ENCODE results near the gene ZFHX3.

The ZFHX3 gene

DNA sequence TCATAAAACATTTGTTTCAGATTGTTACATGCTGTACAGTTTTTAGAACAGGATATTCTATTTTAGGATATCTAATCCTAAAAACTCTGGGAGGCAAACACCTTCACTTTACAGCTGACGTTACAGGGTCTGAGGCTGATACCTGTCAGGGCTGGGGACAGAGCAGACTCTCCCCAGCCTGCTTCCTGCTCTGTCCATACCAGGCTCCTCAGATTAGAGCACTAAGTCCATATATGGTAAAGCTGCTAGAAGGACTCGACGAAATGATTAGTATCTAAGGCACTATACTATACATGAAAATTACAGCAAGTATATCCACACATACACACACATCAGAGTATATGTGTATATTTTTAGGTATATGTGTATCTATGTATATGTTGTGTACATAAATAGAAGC is 125.2 kb downstream of the ZFHX3 start:
- Histone ChIP-seq H3K9me3 (no peaks in the 10 kb centered on the region), H3K4me1 (ENCODE audit: control insufficient read depth in 1 of 2, insufficient read depth in 1 of 2, low read depth in 1 of 2, low read length in 1 of 2) (peaks cover 6 to 7% of the 10 kb centered on the region in 2 experiments), H3K27me3 (peaks cover 17% of the 10 kb centered on the region), H3K27ac (no peak overlapping the region), H3K4me3 (ENCODE audit: low read depth in 1 of 2, low read length in 1 of 2) (no peak overlapping the region), H3K36me3 (no peaks in the 10 kb centered on the region)
- TF ChIP-seq, protein P1, sequence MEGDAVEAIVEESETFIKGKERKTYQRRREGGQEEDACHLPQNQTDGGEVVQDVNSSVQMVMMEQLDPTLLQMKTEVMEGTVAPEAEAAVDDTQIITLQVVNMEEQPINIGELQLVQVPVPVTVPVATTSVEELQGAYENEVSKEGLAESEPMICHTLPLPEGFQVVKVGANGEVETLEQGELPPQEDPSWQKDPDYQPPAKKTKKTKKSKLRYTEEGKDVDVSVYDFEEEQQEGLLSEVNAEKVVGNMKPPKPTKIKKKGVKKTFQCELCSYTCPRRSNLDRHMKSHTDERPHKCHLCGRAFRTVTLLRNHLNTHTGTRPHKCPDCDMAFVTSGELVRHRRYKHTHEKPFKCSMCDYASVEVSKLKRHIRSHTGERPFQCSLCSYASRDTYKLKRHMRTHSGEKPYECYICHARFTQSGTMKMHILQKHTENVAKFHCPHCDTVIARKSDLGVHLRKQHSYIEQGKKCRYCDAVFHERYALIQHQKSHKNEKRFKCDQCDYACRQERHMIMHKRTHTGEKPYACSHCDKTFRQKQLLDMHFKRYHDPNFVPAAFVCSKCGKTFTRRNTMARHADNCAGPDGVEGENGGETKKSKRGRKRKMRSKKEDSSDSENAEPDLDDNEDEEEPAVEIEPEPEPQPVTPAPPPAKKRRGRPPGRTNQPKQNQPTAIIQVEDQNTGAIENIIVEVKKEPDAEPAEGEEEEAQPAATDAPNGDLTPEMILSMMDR (IDR thresholded peaks at IDR 0.05), result no peak

DNA sequence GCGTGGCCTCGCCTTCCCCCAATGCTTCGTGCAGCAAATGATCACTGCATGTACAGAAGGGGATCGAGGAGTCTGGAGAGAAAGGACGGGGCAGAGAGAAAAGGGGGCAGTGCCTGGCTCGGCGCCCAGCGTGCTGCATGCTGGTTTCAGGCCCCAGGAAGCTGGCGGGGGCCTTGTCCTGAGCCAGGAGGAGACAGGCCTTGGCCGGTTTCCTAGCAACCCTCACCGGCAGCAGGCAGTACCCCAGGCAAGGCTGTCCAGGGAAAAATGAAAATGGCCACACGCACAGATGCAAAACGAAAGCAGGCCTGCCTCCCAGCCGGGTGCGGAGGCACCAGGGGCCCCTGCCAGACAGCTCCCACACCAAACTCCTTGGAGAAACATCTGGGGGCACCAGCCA is 126.3 kb downstream of the ZFHX3 start:
- Histone ChIP-seq H3K9me3 (no peaks in the 10 kb centered on the region), H3K4me3 (ENCODE audit: low read depth in 1 of 2, low read length in 1 of 2) (no peak overlapping the region), H3K27ac (no peak overlapping the region), H3K36me3 (no peaks in the 10 kb centered on the region), H3K27me3 (peaks cover 17% of the 10 kb centered on the region), H3K4me1 (ENCODE audit: control insufficient read depth in 1 of 2, insufficient read depth in 1 of 2, low read depth in 1 of 2, low read length in 1 of 2) (peaks cover 0 to 3% of the 10 kb centered on the region in 2 experiments)
- TF ChIP-seq, protein P1 (IDR thresholded peaks at IDR 0.05), result no peak

DNA sequence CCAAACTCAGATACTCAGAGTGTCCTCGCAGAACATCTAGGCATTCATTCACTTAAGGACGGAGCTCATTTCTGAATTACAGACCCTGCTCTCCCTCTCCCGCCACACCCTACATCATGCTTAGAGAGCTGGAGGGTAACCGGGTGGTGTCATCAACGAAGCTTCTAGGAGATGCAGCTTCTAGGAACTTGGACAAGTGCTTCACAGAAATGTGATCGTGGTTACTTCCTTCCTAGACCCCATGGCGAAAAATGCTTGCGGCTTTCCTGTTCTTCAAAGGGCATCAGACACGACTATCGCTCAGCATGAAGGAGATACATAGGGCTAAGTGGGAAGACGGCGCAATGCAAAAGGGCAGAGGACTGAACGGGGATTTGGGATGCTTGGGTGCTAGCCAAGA is 126.8 kb downstream of the ZFHX3 start:
- H3K4me3 ChIP-seq (ENCODE audit: low read depth in 1 of 2, low read length in 1 of 2), result no peak overlapping the region

DNA sequence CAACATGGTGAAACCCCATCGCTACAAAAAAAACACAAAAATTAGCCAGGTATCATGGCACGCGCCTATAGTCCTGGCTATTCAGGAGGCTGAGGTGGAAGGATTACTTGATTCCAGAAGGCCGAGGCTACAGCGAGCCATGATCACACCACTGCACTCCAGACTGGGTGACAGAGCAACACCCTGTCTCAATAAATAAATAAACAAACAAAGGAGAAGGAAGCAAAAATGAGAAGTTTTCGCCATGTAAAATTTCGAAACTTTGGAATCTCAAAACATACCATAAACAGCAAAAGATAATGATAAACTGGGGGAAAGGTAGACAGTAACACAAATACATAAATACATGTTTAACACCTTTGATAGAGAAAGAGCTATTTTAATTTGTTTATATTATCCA is 130.9 kb downstream of the ZFHX3 start:
- no peaks in the 10 kb centered on the region for H3K36me3 ChIP-seq
- H3K4me1 ChIP-seq (ENCODE audit: control insufficient read depth in 1 of 2, insufficient read depth in 1 of 2, low read depth in 1 of 2, low read length in 1 of 2), result peaks cover 0 to 3% of the 10 kb centered on the region in 2 experiments
- no peak overlapping the region for H3K27ac ChIP-seq
- no peaks in the 10 kb centered on the region for H3K9me3 ChIP-seq
- TF ChIP-seq, protein P1 (IDR thresholded peaks at IDR 0.05), result no peak
- H3K27me3 ChIP-seq, result peaks cover 11% of the 10 kb centered on the region
- no peak overlapping the region for H3K4me3 ChIP-seq (ENCODE audit: low read depth in 1 of 2, low read length in 1 of 2)

More for the DNA sequence above, 126.8 kb downstream of the ZFHX3 start:
- Histone ChIP-seq H3K27ac (no peak overlapping the region), H3K9me3 (no peaks in the 10 kb centered on the region), H3K4me1 (ENCODE audit: control insufficient read depth in 1 of 2, insufficient read depth in 1 of 2, low read depth in 1 of 2, low read length in 1 of 2) (peaks cover 0 to 3% of the 10 kb centered on the region in 2 experiments), H3K36me3 (no peaks in the 10 kb centered on the region), H3K27me3 (peaks cover 17% of the 10 kb centered on the region)
- TF ChIP-seq, protein P1 (IDR thresholded peaks at IDR 0.05), result no peak

DNA sequence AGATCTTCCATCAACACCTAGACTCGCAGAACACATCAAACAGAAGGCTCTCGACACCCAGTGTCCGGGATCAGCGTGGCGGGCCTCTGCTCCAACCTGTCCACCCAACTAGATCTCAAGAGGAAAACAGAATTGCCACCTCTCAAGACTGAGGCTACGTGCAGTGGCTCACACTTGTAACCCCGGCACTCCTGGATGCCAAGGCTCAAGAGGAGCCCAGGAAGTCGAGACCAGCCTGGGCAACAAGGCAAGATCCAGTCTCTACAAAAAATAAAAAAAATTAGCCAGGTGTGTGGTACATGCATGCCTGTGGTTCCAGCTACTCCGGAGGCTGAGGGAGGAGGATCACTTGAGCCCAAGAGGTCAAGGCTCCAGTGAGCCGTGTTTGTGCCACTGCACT is 132.6 kb downstream of the ZFHX3 start:
- H3K9me3 ChIP-seq, result no peaks in the 10 kb centered on the region
- no peak overlapping the region for H3K4me3 ChIP-seq (ENCODE audit: low read depth in 1 of 2, low read length in 1 of 2)
- no peak overlapping the region for H3K27ac ChIP-seq
- peaks cover 0 to 3% of the 10 kb centered on the region in 2 experiments for H3K4me1 ChIP-seq (ENCODE audit: control insufficient read depth in 1 of 2, insufficient read depth in 1 of 2, low read depth in 1 of 2, low read length in 1 of 2)
- no peaks in the 10 kb centered on the region for H3K27me3 ChIP-seq
- TF ChIP-seq, protein P1 (IDR thresholded peaks at IDR 0.05), result no peak
- no peaks in the 10 kb centered on the region for H3K36me3 ChIP-seq

DNA sequence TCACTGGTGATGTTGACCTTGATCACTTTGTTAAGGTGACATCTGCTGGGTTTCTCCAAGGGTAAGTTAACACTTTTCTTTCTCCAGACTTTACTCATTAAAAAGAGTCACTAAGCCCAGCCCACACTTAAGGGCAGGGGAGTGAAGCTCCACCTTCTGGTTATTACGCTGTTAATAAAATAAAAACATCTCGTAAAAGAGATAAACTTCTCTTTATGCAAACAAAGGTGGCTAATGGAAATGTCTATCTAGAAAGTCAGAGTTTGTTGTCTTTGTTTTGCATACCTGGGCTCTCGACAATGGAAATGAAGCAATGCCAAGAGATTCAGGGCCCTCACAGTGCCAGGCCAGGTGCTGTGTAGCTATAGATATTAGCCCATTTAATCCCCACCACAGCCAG is 134.4 kb downstream of the ZFHX3 start:
- no peak overlapping the region for H3K27ac ChIP-seq
- H3K27me3 ChIP-seq, result no peaks in the 10 kb centered on the region
- H3K4me3 ChIP-seq (ENCODE audit: low read depth in 1 of 2, low read length in 1 of 2), result no peak overlapping the region
- TF ChIP-seq, protein P1 (IDR thresholded peaks at IDR 0.05), result no peak
- peaks cover 0 to 3% of the 10 kb centered on the region in 2 experiments for H3K4me1 ChIP-seq (ENCODE audit: control insufficient read depth in 1 of 2, insufficient read depth in 1 of 2, low read depth in 1 of 2, low read length in 1 of 2)
- H3K9me3 ChIP-seq, result no peaks in the 10 kb centered on the region
- H3K36me3 ChIP-seq, result no peaks in the 10 kb centered on the region
